ENCODE results near the gene TBC1D12.
"Not testable (repeated sequence)": the region's sequence is repeated elsewhere in the genome, so short reads cannot be mapped to it uniquely, and the experiment has no call there.

TBC1D12 gene

DNA sequence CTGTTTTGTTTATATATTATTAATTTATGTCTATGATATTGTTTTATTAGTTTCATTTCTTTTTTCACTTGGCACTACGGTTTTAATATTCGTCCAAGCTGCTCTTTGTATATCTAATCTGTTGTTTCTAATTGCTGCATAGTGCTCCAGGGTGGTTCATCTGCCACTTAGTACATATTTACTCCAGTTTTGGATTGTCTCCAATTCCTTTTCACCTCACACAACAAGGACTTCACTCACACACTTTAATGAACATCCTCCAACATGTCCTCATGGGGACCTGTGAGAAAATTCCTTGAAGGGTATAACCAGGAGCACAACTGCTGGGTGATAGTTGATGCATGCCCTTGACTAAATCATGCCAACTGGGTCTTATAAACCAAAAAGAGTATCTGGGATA is 25.5 kb upstream of the TBC1D12 start:
- in situ Hi-C loops (cut with HindIII; ENCODE audit: low sequenced_read_pairs), result no loop called here
- no peak overlapping the region for H3K4me3 ChIP-seq (ENCODE audit: low read depth, low read length)
- TF ChIP-seq, protein P1, sequence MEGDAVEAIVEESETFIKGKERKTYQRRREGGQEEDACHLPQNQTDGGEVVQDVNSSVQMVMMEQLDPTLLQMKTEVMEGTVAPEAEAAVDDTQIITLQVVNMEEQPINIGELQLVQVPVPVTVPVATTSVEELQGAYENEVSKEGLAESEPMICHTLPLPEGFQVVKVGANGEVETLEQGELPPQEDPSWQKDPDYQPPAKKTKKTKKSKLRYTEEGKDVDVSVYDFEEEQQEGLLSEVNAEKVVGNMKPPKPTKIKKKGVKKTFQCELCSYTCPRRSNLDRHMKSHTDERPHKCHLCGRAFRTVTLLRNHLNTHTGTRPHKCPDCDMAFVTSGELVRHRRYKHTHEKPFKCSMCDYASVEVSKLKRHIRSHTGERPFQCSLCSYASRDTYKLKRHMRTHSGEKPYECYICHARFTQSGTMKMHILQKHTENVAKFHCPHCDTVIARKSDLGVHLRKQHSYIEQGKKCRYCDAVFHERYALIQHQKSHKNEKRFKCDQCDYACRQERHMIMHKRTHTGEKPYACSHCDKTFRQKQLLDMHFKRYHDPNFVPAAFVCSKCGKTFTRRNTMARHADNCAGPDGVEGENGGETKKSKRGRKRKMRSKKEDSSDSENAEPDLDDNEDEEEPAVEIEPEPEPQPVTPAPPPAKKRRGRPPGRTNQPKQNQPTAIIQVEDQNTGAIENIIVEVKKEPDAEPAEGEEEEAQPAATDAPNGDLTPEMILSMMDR (IDR thresholded peaks at IDR 0.05; ENCODE audit: low read depth, low read length, missing control alignments), result no peak
- no peak for DNase-seq (ENCODE audit: low read depth)

DNA sequence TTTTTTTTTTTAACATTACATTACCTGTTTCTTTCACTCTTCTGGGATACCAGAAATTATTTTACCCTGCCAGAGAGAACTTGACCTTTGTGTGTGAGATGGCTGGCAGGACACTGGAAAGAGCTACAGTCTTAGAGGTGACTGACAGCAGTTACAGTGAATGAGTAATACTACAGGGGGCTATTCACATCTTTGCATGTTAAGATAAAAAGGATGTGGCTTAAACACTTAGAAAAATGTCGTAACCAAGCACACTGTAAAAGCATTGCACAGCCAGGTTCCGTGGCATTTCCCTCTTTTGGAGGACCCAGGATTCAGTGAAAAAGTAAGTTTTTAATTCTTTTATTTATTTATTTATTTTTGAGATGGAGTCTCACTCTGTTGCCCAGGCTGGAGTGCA is 18.8 kb upstream of the TBC1D12 start:
- TF ChIP-seq, protein P1 (IDR thresholded peaks at IDR 0.05; ENCODE audit: low read depth, low read length, missing control alignments), result no peak
- H3K4me3 ChIP-seq (ENCODE audit: low read depth, low read length), result no peak overlapping the region
- no peak for DNase-seq (ENCODE audit: low read depth)
- in situ Hi-C loops (cut with HindIII; ENCODE audit: low sequenced_read_pairs), result no loop called here

DNA sequence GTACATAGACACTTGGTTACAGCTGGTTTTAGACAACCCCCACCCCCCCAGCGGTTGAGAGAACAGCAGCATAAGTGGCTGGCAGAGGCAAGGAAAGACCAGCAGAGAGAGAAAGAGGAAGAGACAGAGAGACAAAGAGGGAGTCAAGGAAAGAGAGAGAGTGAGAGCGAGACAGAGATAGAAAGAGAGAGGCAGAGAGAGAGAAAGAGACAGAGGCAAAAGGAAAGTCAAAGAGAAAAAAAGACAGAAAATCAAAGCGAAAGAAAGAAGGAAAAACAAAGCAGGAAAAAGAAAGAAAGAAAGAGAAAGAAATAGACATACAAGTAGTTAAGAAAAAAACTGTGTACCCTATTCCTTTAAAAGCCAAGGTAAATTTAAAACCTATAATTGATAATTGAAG is 16.6 kb upstream of the TBC1D12 start:
- H3K4me3 ChIP-seq (ENCODE audit: low read depth, low read length); DNase-seq (ENCODE audit: low read depth); in situ Hi-C loops (cut with HindIII; ENCODE audit: low sequenced_read_pairs): not testable (repeated sequence)

DNA sequence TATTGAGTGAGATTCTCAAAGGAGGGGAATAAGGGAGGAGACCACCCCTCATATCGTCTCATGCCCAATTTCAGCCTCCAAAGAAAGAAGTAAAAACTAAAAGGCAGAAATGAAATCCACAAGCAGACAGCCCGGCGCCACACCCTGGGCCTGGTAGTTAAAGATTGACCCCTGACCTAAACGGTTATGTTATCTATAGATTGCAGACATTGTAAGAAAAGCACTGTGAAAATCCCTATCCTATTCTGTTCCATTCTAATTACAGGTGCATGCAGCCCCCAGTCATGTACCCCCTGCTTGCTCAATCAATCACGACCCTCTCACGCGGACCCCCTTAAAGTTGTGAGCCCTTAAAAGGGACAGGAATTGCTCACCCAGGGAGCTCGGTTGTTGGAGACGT is 10.2 kb upstream of the TBC1D12 start:
- H3K4me3 ChIP-seq (ENCODE audit: low read depth, low read length); DNase-seq (ENCODE audit: low read depth); in situ Hi-C loops (cut with HindIII; ENCODE audit: low sequenced_read_pairs): not testable (repeated sequence)

DNA sequence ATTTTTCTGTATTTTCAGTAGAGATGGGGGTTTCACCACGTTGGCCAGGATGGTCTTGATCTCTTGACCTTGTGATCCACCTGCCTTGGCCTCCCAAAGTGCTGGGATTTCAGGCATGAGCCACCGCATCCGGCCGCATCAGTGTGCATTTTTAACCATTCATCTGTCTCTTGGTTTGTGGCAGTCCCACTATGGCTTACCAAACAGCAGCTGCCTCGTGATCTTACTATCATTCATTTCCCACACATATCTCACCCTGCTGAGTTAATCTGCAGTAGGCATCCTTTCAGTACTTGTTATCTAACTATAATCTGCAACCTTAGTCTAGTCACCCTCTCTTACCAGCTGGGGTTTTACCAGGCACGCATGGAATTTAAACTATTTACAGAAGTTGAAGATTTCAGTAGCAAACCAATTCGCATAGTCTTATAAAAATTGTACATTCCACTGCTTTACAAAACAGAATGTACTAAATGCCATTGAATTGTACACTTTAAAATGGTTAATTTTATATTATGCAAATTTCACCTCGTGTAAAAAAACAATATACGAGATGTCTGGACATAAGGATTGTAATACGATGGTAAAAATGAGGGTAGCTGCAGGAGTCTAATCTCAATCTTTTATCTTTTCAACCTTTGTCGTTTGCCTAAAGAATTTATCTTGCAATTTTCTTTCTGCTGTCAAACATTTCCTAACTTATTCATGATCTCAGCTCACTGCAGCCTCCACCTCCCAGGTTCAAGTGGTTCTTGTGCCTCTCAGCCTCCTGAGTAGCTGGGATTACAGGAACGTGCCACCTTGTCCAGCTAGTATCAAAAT is 4.6 kb upstream of the TBC1D12 start:
- in situ Hi-C loops (cut with HindIII; ENCODE audit: low sequenced_read_pairs), result no loop called here
- TF ChIP-seq, protein P1 (IDR thresholded peaks at IDR 0.05; ENCODE audit: low read depth, low read length, missing control alignments), result no peak
- no peak overlapping the region for H3K4me3 ChIP-seq (ENCODE audit: low read depth, low read length)
- DNase-seq (ENCODE audit: low read depth), result no peak

DNA sequence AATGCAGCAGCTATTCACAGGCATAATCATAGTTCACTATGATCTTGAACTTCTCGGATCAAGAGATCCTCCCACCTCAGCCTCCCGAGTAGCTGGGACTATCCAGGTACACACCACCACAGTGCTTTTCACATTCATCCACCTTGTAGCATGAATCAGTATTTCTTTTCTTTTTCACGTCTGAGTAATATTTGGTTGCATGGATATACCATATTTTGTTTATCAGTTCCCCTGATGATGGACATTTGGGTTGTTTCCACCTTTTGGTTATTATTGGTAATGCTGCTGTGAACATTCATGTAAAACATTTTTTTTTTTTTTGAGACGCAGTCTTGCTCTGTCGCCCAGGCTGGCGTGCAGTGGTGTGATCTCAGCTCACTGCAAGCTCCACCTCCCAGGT is 3.6 kb upstream of the TBC1D12 start:
- TF ChIP-seq, protein P1 (IDR thresholded peaks at IDR 0.05; ENCODE audit: low read depth, low read length, missing control alignments), result no peak
- in situ Hi-C loops (cut with HindIII; ENCODE audit: low sequenced_read_pairs), result no loop called here
- DNase-seq (ENCODE audit: low read depth), result no peak
- H3K4me3 ChIP-seq (ENCODE audit: low read depth, low read length), result no peak overlapping the region

DNA sequence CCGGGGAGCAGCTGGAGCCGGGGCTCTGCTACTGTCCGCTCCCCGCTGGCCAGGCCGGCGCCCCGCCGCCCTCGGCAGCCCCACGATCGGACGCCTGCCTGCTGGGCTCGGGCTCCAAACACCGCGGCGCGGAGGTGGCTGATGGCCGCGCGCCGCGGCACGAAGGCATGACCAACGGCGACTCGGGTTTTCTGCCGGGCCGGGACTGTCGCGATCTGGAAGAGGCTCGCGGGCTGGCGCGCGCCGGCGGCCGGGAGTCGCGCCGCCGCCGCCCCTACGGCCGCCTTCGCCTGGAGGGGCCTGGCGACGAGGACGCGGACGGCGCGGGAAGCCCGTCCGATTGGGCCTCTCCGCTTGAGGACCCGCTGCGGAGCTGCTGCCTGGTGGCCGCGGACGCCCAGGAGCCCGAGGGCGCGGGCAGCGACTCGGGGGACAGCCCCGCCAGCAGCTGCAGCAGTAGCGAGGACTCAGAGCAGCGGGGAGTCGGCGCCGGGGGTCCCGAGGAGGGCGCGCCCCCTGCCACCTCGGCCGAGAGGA is 570 bp downstream of the TBC1D12 start:
- TF ChIP-seq, protein P1 (IDR thresholded peaks at IDR 0.05; ENCODE audit: low read depth, low read length, missing control alignments), result no peak
- peak overlapping the region; percentile 84 for H3K4me3 ChIP-seq (ENCODE audit: low read depth, low read length)
- DNase-seq (ENCODE audit: low read depth), result no peak

More for the DNA sequence above, 570 bp downstream of the TBC1D12 start:
- in situ Hi-C loops (cut with HindIII; ENCODE audit: low sequenced_read_pairs), result no loop called here

Measured in astrocyte of the cerebellum (primary cell).